DMS 273 (cell line): ENCODE data around the gene DNAJC5G.
"Not testable (repeated sequence)": the region's sequence is repeated elsewhere in the genome, so short reads cannot be mapped to it uniquely, and the experiment has no call there.

Experiments used
- DNase-seq: peaks from one replicate; lab custom pipeline; 2025; ENCODE audit not compliant: unreplicated experiment; lab: John Stamatoyannopoulos, UW

Gene DNAJC5G

DNA sequence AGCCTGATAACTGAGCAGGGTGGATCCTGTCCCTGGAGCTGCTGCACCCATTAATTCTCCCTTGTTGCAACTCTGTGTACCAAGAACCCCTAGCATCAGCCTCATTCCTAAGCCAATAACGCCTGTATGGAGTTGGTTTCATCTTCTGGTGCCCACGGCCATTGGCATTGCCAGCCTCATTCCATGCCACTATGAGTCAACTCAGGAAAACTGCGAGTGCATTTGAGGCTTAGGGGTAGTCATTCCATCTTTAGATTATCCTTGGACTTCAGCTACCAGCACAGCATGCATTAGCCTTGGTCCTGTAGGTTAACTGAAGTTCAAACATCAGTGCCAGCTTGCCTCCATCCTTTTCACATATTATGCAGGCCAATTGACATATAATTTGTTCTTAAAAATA is 5.6 kb downstream of the DNAJC5G start:
- no peak for DNase-seq

DNA sequence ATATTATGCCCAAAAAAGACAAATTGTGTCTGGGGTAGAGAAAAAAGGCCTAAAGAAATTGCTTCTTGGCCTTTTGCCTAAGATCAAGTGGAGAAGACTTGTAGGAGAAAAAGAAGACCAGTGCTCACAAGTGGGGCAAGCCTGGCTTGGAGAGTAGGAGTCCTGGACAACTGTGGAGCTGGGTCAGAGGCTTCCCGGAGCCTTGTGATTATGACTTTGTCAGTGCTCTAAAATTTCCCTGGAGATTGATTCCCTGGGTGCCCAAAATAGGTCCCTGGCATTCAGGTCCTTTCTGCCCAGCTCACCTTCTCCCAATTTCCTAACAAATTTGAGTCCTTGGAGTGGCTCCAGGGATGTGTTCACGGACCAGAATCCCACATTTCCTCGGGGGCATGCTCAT is 6.2 kb downstream of the DNAJC5G start:
- no peak for DNase-seq

DNA sequence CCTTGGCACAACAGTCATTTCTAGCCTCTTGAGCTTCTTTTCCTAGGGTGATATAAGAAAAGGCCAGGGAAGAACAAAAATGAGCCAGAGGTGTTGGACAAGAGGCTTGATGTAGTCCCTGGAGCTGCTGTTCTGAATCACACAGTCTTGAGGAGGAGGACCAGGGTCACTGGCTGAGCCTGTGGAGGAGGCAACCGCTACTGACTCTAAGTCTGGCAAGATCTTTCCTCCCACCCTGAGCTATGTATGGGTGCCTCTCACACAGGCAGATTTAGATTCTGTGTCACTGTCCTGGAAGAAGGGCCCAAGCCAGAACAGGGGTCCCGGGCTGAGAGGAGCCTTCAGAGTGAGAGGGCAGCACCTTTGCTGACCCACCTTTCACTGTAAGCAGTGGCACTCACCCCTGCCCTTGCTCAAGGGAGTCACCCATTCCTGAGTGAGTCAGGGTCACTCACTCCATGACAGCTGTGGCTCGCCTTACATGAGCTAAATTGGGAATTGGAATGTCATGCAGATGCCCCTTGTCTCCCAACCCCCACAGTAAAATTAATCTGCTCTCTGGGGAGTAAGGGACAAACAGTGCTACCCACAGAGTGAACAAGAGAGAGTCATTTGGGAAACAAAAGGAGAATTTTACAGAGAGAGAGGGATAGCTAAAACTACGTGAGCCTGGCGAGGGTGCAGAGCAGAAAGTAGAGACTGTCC is 6.8 kb downstream of the DNAJC5G start, which contains the start of gene TRIM54:
Gene TRIM54, plus strand, starts transcription at position 575 of the 705 bp plus-strand sequence. CDS start 303 bp downstream, outside the sequence.
- DNase-seq = no peak

DNA sequence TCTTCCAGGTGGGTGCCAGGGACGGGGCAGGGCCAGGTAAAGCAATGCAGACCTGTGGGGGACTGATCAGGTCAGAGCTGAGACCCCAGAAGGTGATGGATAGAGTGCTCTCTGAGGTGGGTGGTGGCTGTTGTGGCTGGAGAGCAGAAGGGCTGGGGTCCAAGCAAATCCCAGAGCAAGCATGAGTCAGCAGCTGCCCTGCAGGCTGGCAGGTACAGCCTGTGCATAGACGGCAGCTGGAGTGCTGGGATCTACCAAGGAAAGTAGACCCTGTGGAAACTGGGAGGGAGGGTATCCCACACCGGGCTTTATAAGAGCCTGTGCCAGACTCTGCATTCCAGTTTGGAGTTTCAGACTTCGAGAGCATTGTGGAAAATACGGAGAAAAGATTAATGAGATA is 7.7 kb downstream of the DNAJC5G start:
- peak; percentile 63 for DNase-seq

DNA sequence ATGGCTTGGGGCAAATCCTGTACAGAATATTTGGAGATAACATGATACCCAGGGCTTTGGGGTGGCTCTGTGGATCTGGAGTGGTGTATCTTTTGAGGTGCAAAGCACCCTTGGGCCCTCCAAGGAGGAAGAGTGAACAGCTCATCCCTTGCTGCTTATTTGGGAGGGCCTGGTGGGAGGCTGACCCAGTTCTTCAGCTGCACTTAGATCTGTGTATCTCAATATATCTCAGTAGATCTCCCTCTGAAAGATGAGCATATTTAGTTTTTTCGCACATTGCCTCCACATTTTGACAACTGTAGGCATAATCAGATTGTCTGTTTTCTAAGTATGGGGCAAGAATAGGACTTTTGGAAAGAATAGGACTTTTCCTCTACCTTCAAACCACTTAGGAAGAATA is 9.8 kb downstream of the DNAJC5G start:
- DNase-seq = no peak

DNA sequence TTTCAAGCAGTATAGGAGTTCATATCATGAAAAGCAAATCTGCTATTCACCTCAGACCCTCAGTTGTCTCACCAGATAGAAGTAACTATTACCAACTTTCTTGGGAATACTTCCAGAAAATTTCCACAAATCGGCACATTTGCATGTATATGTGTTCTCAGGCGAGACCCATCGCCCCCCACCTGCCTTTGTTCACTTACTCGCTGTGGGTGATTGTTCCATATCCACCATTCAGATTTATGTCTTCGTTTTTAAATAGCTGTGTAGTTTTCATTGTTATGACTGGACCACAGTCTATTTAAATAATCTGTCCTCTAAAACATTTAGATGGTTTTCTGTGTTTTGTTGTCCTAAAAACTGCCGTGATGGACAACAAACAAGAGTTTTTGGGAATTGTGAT is 10.2 kb downstream of the DNAJC5G start:
- DNase-seq = no peak

DNA sequence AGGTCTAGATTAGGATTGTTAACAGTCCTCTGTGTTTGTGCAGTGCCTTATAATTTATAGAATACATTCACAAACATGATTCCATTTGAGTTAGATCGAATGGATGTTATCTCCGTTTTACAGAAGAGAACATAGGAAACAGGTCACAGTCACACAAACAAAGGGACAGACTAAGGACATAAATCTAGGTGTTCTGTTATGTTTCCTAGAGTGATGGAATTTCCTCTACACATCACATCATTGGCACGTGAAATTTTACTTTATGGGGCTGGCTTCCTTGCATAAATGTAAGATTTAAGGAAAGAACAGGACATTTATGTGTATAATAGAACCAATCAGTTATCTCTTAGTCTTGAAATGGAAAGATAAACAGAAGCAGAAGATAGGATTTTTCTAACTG is 13.4 kb downstream of the DNAJC5G start:
- DNase-seq = no peak

DNA sequence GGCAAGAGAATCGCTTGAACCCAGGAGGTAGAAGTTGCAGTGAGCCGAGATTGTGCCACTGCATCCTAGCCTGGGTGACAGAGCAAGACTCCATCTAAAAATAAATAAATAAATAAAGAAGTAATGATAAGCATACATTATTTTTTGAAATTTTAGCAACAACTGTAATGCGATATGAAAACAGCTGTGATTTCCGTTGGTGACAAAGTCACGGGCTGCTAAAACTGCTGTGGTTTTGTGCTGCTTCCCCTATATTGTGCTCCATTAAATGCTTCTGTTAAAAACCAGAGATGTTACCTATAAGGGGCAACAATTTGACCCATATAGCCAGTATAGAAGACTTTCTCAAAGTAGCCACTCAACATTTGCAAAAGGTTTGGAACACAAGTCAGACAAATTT is 15.3 kb downstream of the DNAJC5G start:
- no peak for DNase-seq

DNA sequence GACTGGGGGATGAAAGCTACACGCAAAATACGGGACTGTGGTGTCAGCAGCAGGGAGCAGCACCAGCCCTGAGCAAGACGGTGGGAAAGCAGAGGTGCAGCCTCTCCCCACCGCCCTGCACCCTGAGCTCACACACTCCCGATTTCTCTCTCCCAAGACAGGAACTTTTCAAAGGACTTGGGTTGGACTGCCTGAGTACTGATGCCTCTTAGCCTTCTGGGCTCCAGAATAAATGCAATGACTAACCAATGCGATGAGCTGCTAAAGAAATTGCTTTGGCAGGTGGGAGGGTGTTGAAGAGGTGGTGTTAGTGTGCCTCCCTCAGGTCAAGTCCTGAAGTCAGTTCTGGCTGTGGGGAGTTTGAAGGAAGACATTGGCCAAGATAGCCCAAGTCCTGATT is 16.6 kb downstream of the DNAJC5G start:
- peak; percentile 48 for DNase-seq

DNA sequence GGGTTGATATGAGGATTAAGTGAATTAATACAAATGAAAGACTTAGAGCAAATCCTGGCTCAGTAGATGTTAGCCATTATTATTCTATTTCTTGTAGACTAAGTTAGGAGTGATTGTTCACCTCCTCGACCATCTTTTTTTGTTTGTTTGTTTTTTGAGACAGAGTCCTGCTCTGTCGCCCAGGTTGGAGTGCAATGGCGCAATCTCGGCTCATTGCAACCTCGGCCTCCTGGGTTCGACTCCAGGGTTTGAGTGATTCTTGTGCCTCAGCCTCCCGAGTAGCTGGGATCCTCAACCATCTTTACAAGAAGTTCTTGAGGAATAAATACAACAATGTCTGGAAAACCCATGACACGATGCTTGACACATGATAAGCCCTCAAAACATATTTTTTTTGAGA is 19.7 kb downstream of the DNAJC5G start:
- no peak for DNase-seq

DNA sequence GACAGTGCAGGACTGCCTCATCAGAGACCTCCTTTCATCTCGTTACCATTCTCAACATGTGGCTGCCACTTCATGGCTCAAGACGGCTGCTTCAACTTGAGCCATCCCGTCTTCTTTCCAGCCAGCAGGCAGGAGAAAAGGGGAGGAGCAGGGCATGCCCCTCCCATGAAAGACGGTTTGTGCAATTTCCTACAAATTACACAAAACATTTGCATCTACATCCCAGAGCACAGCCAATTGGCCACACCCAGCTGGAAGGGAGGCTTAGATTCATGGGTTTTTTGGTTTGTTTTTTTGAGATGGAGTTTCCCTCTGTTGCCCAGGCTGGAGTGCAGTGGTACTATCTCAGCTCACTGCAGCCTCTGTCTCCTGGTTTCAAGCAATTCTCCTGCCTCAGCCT is 21.2 kb downstream of the DNAJC5G start:
- no peak for DNase-seq

DNA sequence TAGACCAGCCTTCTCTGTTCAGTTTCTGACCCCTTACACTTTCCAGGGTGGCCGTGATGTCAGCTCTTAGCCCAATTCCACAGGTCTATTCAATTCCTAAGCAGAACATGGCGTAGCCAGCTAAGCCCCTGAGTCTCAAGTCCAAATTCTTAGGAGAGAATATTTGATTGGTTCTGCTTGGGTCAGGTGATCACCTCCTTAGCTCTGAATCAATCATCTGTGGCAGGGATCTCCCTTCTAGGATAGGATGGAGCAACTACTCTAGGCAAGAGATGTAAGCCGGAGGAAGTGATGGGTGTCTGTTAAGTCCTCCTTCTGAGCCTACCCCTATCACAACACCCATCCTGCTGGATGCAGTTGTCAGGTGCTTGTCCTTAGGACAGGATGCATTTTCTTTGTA is 22.0 kb downstream of the DNAJC5G start:
- no peak for DNase-seq

DNA sequence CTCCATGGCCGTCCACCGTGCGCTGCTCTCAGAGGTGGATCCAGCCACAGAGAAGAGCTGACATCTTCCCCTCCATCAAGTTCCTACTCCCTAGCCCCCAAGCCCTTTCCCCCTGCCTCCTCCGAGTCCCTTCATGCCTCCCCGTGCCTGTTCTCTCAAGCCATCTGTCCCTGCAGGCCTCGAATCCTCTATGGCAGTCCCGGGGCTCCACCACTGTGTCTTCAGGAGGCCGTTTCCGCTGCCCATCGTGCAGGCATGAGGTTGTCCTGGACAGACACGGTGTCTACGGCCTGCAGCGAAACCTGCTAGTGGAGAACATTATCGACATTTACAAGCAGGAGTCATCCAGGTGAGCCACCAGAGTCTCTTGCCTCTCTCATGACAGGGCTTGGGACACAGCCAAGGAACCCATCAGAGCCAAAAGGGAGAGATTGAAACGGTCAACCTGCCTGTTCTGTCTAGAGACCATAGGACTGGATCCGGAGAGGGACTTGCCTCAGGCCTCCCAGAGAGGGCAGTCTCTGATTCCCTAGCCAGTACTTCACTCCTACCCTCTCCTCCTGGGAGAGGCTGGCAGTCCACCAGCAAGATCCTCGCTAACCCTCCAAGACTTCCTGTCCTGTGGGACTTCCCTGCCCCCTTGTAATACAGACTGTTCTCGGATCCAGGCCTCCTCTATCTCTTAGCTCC is 23.3 kb downstream of the DNAJC5G start:
- DNase-seq = no peak

DNA sequence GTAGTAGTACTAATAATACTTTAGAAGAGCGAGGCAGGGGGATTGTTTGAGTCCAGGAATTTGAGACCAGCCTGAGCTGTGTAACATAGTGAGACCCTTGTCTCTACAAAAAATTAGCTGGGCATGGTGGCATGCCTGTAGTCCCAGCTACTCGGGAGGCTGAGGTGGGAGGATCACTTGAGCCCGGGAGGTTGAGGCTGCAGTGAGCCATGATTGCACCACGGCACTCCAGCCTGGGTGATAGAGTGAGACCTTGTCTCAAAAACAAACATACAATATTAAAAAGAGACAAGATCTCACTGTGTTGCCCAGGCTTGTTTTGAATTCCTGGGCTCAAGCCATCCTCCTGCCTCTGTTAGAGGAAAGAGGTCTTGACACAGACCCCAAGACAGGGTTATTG is 25.4 kb downstream of the DNAJC5G start:
- DNase-seq = not testable (repeated sequence)

DNA sequence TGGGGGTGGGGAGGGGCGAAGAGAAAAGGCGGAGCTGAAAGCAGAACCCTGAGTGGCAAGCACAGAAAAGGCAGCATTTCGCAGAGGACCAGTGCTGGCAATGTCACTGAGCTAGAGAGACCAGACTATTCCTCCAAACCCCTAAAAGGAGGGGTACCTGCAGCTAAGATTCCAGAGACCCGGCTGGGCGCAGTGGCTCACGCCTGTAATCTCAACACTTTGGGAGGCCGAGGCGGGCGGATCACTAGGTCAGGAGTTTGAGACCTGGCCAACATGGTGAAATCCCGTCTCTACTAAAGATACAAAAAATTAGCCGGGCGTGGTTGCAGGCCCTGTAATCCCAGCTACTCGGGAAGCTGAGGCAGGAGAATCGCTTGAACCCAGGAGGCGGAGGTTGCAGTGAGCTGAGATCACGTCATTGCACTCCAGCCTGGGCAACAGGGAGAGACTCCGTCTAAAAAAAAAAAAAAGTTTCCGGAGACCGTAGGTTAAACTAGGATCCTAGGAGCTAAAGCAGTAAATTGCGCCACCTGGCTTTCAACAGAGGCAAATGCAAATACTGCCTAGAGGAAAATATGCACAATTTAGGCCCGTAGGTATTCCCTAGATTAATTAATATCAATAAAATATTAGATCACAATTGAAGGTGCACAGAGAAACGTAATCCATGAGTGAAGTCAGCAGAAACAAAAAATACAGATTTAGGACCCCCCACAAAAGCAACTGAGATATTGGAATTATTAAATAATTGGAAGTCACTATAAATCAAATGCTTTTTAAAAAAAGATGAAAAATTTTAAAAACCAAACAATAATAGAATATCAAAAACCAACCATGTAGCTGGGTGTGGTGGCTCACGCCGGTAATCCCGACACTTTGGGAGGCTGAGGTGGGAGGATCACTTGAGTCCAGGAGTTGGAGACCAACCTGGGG is 28.1 kb downstream of the DNAJC5G start:
- peak; percentile 89 for DNase-seq

DNA sequence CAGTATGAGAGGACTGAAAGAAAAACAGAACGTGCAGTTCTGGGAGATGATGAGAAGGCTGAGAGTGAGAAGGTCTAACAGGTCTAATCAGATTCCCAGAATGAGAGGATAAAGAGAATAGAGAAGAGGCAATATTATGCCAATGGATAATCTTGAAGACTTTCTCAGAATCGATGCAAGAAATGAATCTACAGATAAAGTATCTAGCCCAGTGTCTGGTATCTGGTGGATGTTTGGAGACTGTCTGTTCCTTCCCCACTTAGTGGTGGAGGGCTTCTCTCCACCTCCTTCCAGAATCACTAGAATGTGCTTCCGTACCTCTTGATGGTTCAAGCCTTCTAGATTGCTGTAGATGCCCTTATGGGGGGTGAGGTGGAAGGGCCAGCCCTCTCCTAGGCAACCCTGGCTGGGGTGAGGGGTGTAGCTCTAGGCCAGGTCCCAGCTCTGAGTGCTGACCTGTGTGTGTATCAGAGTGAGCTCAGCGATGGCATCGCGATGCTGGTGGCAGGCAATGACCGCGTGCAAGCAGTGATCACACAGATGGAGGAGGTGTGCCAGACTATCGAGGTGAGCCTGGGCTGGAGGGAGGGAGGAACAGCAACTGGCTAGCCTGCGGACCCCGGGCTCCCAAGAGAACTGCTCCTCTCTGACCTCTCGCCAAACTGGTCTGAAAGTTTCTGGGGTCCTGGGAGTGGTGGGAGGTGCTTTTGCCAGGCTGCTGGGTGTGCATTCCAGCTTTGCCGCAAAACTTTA is 29.4 kb downstream of the DNAJC5G start:
- no peak for DNase-seq

DNA sequence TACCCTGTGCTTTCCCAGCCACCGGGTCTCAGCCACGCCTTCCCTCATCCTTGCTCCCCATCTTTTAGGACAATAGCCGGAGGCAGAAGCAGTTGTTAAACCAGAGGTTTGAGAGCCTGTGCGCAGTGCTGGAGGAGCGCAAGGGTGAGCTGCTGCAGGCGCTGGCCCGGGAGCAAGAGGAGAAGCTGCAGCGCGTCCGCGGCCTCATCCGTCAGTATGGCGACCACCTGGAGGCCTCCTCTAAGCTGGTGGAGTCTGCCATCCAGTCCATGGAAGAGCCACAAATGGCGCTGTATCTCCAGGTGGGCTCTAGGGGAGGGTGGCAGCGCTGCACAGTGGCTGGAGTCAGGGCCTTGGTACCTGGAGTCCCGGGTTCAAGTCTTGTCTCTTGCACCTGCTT is 30.3 kb downstream of the DNAJC5G start:
- DNase-seq = no peak

DNA sequence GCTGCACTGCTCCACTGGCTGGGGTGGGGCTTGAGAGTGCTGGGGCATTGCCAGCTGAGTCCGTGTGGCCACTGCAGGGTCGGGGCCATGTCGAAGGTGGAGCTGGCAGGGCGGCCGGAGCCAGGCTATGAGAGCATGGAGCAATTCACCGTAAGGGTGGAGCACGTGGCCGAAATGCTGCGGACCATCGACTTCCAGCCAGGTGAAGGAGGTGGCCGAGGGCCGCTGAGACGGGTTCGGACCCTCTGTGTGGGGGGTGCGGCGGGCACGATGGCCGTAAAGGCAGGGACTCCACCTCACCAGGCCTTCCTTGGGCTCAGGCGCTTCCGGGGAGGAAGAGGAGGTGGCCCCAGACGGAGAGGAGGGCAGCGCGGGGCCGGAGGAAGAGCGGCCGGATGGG is 30.9 kb downstream of the DNAJC5G start:
- DNase-seq = no peak

DNA sequence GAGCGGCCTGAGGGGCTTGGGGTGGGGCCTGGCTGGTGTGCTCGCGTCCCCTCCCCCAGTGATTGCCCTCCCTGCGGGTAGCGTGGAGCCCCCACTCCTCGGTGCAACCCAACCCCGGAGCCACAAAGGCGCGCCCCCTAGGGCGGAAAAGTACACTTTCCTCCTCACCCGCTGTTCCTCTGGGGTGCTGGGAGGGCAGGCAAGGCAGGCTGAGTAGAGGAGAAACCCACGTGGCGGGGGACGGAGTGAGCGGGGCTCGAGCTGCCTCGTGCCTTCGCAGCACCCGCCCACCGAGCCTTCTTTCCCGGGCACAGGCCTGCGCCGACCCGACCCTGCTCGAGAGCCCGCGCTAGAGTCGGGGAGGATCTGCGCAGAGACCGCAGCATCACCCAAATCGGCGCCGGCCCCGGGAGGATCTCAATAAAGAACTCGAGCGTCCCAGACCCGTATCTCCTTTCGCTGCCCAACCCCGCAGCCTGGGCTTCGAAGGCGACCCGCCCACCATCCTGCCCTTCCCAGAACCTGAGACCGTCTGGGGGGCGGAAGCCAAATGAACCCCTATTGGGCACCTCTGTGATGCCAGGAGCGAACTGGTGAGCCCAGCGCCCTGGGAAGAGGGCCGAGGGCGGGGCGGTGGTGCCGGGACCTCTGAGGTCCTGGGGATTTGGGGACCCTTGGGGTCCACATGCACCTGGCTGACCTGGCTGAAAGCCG is 31.5 kb downstream of the DNAJC5G start:
- peak; percentile 69 for DNase-seq

DNA sequence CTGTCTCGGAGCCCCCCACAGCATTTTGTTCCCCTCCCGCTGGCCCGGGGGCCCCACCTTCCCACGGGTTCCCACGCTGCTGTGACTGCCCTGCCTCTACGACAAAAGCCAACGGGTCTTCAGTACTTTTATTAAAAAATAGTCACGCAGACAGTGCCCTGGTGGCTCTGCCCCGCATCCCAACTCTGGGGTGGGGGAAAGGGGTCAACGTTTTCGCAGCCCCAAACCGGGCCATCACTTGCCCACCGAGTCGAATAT is 32.0 kb downstream of the DNAJC5G start:
- no peak for DNase-seq
